CD14-positive monocyte (primary cell): ENCODE measurements around the gene PLPPR4. TPM values are rescaled to one million over a fixed set of nuclear protein-coding genes. Genes with fewer than 3 reads are reported as not detected.

Experiments used
- DNase-seq, 3 donors: peaks; one replicate each; pipeline ENCODE4 v3.0.0-alpha.2; 2011 to 2022
- H2AFZ ChIP-seq: 2 replicates; pipeline ENCODE4 v1.6.0; 2012; ENCODE audit warnings: mild to moderate bottlenecking, low read depth, low read length, inconsistent platforms; ENCODE audit not compliant: insufficient read depth, poor library complexity, severe bottlenecking
- H3K27ac ChIP-seq, 2 donors: 1 replicate in 1 of 2; 2 replicates in 1 of 2; pipeline ENCODE4 v1.5.1; 2012 to 2013; ENCODE audit warnings: low read length in 2 of 2, control low read depth in 1 of 2, inconsistent platforms in 1 of 2, low read depth in 1 of 2, mild to moderate bottlenecking in 1 of 2
- H3K27me3 ChIP-seq, 2 donors: one replicate each; pipeline versions ENCODE4 v1.6.0 to v1.6.1; 2011 to 2013; ENCODE audit warnings: low read length in 2 of 2; ENCODE audit not compliant: control insufficient read depth in 2 of 2, insufficient read depth in 2 of 2
- H3K36me3 ChIP-seq, 2 donors: replicated peaks in 1 of 2; 1 replicate in 1 of 2; 2 replicates in 1 of 2; pipeline versions ENCODE4 v1.5.1 to v1.6.1; 2012 to 2013; ENCODE audit warnings: low read length in 2 of 2, control low read depth in 1 of 2, inconsistent platforms in 1 of 2, mild to moderate bottlenecking in 1 of 2; ENCODE audit not compliant: insufficient read depth in 2 of 2, control insufficient read depth in 1 of 2
- H3K4me1 ChIP-seq, 2 donors: 1 replicate in 1 of 2; 2 replicates in 1 of 2; pipeline versions ENCODE4 v1.5.1 to v1.6.1; 2012 to 2013; ENCODE audit warnings: low read length in 2 of 2, control low read depth in 1 of 2, inconsistent platforms in 1 of 2, mild to moderate bottlenecking in 1 of 2, moderate library complexity in 1 of 2; ENCODE audit not compliant: insufficient read depth in 2 of 2, control insufficient read depth in 1 of 2
- H3K4me2 ChIP-seq: replicated peaks from 2 replicates; pipeline ENCODE3; 2012; ENCODE audit warnings: low read length, moderate library complexity, mild to moderate bottlenecking; ENCODE audit not compliant: poor library complexity, severe bottlenecking; ENCODE audit errors: extremely low read depth
- H3K4me3 ChIP-seq, 3 experiments: fragments of 200-600 bp in 1 of 3; sonication (generic) in 1 of 3; replicated peaks in 1 of 3; 1 replicate in 2 of 3; 2 replicates in 1 of 3; pipeline ENCODE4 v1.5.1; 2011 to 2013; ENCODE audit warnings: low read length in 3 of 3, mild to moderate bottlenecking in 3 of 3, control low read depth in 2 of 3, low read depth in 2 of 3, inconsistent platforms in 1 of 3, moderate library complexity in 1 of 3
- H3K79me2 ChIP-seq: 2 replicates; pipeline ENCODE4 v1.6.0; 2012; ENCODE audit warnings: mild to moderate bottlenecking, control low read depth, inconsistent platforms, low read length, moderate library complexity; ENCODE audit not compliant: insufficient read depth
- H3K9ac ChIP-seq: 2 replicates; pipeline ENCODE4 v1.6.0; 2017; ENCODE audit warnings: low read length, mild to moderate bottlenecking; ENCODE audit not compliant: insufficient read depth, poor library complexity, severe bottlenecking
- H3K9me3 ChIP-seq, 2 donors: replicated peaks in 1 of 2; 1 replicate in 1 of 2; 2 replicates in 1 of 2; pipeline versions ENCODE4 v1.5.1 to v1.6.1; 2012 to 2013; ENCODE audit warnings: low read length in 2 of 2, control low read depth in 1 of 2; ENCODE audit not compliant: control insufficient read depth in 1 of 2, insufficient read depth in 1 of 2
- H4K20me1 ChIP-seq: 2 replicates; pipeline ENCODE4 v1.6.0; 2012; ENCODE audit warnings: mild to moderate bottlenecking, low read length, control low read depth, moderate library complexity; ENCODE audit not compliant: insufficient read depth
- H3K27ac Mint-ChIP-seq, 7 donors: one replicate each; pipeline ENCODE4 v1.8.0; 2020; ENCODE audit warnings: mild to moderate bottlenecking in 7 of 7, mixed read lengths in 7 of 7, moderate library complexity in 6 of 7, inconsistent platforms in 2 of 7
- H3K27me3 Mint-ChIP-seq, 3 donors: one replicate each; pipeline ENCODE4 v1.8.0; 2021 to 2022; ENCODE audit warnings: low read depth in 3 of 3, mild to moderate bottlenecking in 3 of 3, mixed read lengths in 3 of 3, moderate library complexity in 3 of 3, inconsistent platforms in 1 of 3
- H3K36me3 Mint-ChIP-seq, 2 donors: one replicate each; pipeline ENCODE4 v1.8.0; 2020; ENCODE audit warnings: mixed read lengths in 2 of 2, inconsistent platforms in 1 of 2, mild to moderate bottlenecking in 1 of 2
- H3K4me1 Mint-ChIP-seq: one replicate; pipeline ENCODE4 v1.8.0; 2020; ENCODE audit warnings: mild to moderate bottlenecking, mixed read lengths
- H3K4me3 Mint-ChIP-seq, 2 donors: one replicate each; pipeline ENCODE4 v1.8.0; 2020; ENCODE audit warnings: mild to moderate bottlenecking in 2 of 2, mixed read lengths in 2 of 2, moderate library complexity in 1 of 2
- H3K9me3 Mint-ChIP-seq, 7 donors: one replicate each; pipeline ENCODE4 v1.8.0; 2020 to 2022; ENCODE audit warnings: mixed read lengths in 7 of 7, mild to moderate bottlenecking in 6 of 7, moderate library complexity in 6 of 7, inconsistent platforms in 2 of 7
- CTCF ChIP-seq: fragments of 200-600 bp; IDR thresholded peaks from one replicate; pipeline ENCODE4 v1.8.0; 2022; ENCODE audit warnings: antibody characterized with exemption, mild to moderate bottlenecking
- WGBS: methylation state at CpG from one replicate; pipeline ENCODE4 v1.1.5; 2013; ENCODE audit warnings: missing lambda C conversion rate; ENCODE audit not compliant: insufficient coverage; 5-methylcytosine and 5-hydroxymethylcytosine counted together
- intact Hi-C, 2 donors: fragments of 100-400 bp; cut with micrococcal nuclease; formaldehyde crosslinking; loops; one replicate each; pipeline versions ENCODE4 v1.15.0 to v1.15.1; 2023
- polyA plus RNA-seq, 3 donors: library from polyadenylated mRNA; depleted of rRNA in 1 of 3; unstranded in 2 of 3; stranded (reverse) in 1 of 3; fragments of 300-500 nt in 2 of 3; fragments of >200 nt in 1 of 3; fragmentation: Illumina TruSeq in 2 of 3; gene quantifications; 1 replicate in 2 of 3; 2 replicates in 1 of 3; pipeline ENCODE4 v1.2.3, GENCODE V29; 2012 to 2021

The PLPPR4 gene
- polyA plus RNA-seq, 3 donors = not detected

- peak overlapping the region in 1 of 2 donors; percentile 92 for H3K4me3 Mint-ChIP-seq
- H3K27me3 Mint-ChIP-seq = peaks cover 28 to 41% (median 34%) of the 10 kb centered on the region in 3 donors
Observed at GRCh38 chr1:99265124-99265523, 832 bp downstream of the PLPPR4 start.

GRCh38 chr1:99266726-99267125, 2.4 kb downstream of the PLPPR4 start:
- H3K4me1 ChIP-seq = peaks cover 5 to 6% of the 10 kb centered on the region in 2 donors
- no peaks in the 10 kb centered on the region for H3K36me3 ChIP-seq
- Mint-ChIP-seq H3K36me3 (no peaks in the 10 kb centered on the region), H3K4me3 (no peak overlapping the region), H3K9me3 (peaks cover 0 to 10% (median 4%) of the 10 kb centered on the region in 7 donors), H3K27ac (no peak overlapping the region), H3K27me3 (peaks cover 28 to 41% (median 34%) of the 10 kb centered on the region in 3 donors), H3K4me1 (peaks cover 10% of the 10 kb centered on the region)
- no peaks in the 10 kb centered on the region for H3K79me2 ChIP-seq
- no peak overlapping the region for H3K4me3 ChIP-seq
- no peak overlapping the region for H3K4me2 ChIP-seq
- H3K27ac ChIP-seq = no peak overlapping the region
- H3K9me3 ChIP-seq = no peaks in the 10 kb centered on the region
- H4K20me1 ChIP-seq = no peaks in the 10 kb centered on the region
- no peak for DNase-seq
- intact Hi-C loops = no loop called here
- no CpG with 5 or more reads among the region's 2 CpGs for WGBS
- H2AFZ ChIP-seq = no peak overlapping the region
- H3K27me3 ChIP-seq = peaks cover 32 to 35% of the 10 kb centered on the region in 2 donors
- no peak overlapping the region for H3K9ac ChIP-seq
- no peak for TF ChIP-seq CTCF

More at GRCh38 chr1:99265124-99265523, 832 bp downstream of the PLPPR4 start:
- no peak for DNase-seq
- Histone ChIP-seq H3K36me3 (no peaks in the 10 kb centered on the region), H3K79me2 (no peaks in the 10 kb centered on the region), H3K4me2 (no peak overlapping the region), H3K4me3 (no peak overlapping the region), H3K4me1 (peaks cover 5 to 6% of the 10 kb centered on the region in 2 donors), H2AFZ (no peak overlapping the region), H4K20me1 (no peaks in the 10 kb centered on the region), H3K27me3 (peaks cover 32 to 35% of the 10 kb centered on the region in 2 donors), H3K9me3 (no peaks in the 10 kb centered on the region), H3K9ac (no peak overlapping the region), H3K27ac (no peak overlapping the region)
- Mint-ChIP-seq H3K27ac (no peak overlapping the region), H3K36me3 (no peaks in the 10 kb centered on the region), H3K4me1 (peaks cover 10% of the 10 kb centered on the region), H3K9me3 (peaks cover 0 to 10% (median 6%) of the 10 kb centered on the region in 7 donors)
- TF ChIP-seq CTCF = no peak
- no CpG with 5 or more reads among the region's 3 CpGs for WGBS
- intact Hi-C loops = no loop called here
